CD4-positive, alpha-beta T cell treated with Interferon alpha-2 for 1 hour (primary cell): ENCODE measurements around the gene ETDB.
A peak's percentile ranks its signal among the peaks of the same experiment; 100 is the strongest.
"Not testable (repeated sequence)": the region's sequence is repeated elsewhere in the genome, so short reads cannot be mapped to it uniquely, and the experiment has no call there.

ENCODE experiments used
- DNase-seq, 2 donors: peaks; one replicate each; pipeline ENCODE4 v3.0.0-alpha.2; 2020 to 2022

The ETDB gene

DNA sequence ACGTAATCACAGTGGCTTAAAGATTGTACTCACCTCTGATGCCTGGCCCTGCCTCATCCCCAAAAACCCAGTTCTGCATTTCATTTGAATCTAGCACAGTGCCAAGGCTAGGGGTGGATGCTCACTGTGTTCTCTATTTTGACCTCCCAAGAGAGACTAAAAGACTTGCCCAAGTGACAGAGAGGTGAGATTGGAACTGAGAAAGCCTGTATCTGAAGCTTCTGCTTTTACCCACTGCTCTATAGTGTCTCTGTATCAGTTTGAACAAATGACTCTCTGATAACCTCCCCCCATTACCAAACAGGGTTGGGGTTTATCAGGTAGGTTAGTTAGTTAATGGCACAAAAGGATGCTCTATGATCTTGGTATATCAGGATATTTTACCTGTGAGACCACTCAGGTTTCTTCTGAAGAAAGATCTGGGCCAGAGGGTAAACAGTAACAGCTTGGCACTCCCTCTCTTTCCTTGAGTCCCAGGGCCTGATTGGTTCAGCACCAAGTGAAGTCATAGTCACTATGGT is at the start of gene ETDB:
Gene ETDB (minus strand): TSS at position 471 of the 521 bp plus-strand sequence. CDS start 1,265 bp downstream, outside the sequence.
- DNase-seq = not testable (repeated sequence)

DNA sequence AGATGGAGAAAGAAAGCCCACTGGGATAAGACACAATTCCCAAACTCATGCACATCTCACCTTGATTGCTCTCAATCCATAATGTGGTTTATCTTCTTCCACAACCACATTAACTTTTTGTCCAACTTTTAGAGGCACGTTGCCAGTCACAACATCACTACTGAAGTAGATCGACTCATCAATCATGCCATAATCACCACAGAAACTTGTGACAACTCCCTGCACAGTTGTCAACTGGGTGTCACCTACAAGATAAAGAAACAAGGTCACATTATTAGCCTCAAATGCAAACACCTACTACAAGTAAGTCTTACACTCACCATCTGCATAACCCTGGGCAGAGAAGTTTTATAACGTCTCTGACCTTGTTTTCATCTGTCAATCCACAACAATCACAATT is 49.2 kb upstream of the ETDB start:
- DNase-seq = not testable (repeated sequence)

DNA sequence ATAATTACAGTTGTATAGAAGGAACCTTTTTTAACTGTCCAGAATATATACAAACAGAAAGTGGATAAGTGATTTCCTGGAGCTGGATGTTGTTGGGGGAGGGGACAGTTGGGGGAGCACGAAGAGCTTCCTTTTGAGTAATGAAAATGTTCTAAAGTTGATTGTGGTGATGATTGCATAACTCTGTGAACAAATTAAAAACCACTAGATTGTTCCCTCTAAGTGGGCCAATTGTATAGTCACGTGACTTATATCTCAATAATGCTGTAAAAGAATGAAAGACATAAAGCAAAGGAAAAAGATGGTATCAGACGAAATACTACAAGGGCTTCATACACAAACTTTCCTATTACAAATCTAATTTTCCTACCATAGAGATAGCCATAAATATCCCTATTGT is 48.2 kb upstream of the ETDB start:
- DNase-seq = no peak

DNA sequence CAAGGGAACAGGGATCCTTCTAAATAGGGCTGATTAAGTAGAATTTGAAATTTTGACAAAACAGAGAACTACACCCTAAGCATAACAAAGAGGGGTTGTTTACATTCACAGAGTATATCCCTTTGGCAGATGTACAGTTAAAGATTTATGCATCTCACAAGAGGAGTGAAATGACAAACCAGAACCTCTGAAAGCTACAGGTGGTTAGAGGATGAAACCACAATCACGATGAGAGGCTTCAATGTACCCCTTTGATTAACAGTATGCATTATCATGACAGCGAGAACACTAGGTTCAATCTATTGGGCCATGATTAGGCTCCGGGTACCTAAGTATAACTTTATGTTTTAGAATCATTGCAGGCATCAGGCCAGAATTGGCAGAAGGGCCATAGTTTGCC is 34.4 kb upstream of the ETDB start:
- not testable (repeated sequence) for DNase-seq

DNA sequence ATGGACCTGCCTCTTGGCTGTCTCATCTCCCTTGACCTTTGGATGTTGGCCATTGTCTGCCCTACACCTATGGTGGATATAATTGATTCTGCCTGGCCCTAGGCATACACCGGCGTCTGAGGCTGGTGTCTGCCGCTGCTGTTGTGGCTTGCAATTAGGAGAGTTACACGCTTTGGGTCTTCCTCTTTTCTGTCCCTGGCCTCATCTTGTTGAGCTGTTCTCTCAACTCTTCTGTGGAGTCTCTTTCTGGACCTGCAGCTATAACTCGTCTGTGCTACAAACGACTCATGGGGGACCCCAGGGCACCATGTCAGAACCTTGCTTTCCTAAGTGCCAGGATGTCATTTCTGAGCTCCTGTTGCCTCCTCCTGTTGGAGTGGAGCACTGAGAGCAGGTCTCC is 5.8 kb upstream of the ETDB start:
- not testable (repeated sequence) for DNase-seq

DNA sequence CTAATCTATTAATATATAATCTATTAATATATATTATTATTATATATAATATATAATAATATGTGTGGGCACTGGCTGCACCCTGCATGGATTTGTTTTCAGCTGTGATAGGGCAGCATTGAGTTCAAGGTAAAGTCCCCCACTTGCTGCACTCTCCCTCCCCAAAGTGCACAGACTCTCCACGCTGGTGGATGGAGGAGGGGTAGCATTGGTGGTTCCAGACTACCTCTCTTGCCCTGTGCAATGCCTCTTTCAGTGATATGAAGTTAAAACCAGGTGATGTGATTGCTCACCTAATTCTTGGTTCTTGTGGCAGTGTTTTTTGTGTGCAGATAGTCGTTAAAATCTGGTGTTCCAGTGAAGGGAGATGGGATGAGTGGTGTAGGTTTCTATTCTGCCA is 4.3 kb downstream of the ETDB start:
- not testable (repeated sequence) for DNase-seq

DNA sequence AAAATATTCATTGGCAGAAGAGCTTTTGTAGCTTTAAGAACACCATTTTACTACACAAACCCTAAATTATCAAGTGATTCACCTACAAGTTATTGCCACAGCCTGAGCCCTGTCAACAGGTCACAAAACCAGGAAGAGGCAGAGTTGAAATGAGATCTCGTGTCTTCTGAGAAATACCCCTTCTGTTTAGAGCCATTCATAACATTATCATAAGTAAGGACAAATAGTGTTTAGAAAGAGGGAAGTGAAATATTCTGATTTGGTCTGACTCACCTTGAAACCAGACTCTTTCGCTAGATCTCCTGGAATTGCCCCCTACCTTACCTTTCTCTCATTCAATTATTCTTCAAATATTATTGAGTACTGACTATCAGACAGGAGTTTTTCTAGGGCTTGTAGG is 5.9 kb downstream of the ETDB start:
- DNase-seq = no peak

DNA sequence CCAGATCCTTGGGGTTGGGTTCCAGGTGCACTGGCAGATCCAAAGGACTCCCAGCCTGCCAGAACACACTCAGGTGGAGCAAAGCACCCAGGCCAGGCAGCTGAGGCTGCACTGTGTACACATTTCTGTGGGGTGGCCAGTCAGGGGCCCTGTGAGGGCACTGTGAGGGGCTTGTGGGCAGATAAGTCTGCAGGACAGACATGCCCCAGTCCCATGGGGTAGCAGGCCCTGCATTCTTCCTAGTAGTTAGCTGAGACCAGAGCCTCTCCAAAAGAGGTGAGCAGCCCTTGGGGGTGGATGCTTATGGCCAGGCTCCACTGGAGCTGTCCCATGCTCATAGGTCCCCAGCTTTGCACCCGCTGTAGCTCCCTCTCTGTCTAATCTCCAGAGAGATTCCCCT is 7.6 kb downstream of the ETDB start:
- no peak for DNase-seq

DNA sequence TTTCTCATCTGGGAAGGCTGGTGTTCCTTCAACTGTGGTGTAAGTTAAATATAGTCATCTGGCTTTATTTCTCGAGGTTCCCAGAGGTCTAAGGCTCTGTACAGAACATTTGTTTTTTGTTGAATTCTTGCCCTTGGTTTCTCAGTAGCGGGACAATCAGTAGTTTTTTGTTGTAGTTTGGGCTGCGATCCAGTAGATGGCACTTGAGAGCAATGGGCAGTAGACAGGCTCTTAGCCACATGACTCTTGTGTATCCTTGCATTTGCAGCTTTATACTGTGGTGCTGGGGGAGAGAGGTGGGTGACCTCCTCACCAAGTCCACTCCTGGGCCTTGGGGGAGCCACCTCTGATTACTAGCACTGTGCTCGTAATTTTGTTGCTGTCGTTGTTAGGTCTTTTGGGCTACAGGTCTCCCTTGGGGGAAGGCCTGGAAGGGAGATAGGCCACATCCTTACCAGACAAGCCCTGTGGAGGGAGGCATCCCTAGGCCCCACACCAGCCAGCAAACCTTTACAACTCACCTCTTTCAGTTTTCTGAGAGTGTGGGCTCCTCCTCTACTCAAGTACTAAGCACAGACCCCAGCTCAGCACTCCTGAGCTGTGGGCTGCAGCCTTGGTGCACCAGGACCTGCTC is 8.1 kb downstream of the ETDB start:
- peak; percentile 18 to 53 for DNase-seq

DNA sequence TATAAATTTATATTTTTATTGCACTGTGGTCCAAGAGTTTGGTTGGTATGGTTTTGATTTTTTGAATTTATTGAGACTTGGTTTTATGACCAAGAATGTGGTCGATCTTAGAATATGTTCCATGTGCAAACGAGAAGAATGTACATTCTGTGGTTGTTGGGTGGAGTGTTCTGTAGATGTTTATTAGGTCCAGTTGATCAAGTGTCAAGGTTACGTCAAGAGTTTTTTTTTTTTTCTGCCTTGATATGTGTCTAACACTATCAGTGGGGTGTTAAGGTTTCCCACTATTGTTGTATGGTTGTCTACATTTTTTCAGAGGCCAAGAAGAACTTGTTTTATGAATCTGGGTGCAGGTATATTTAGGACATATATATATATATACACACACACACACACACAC is 10.8 kb downstream of the ETDB start:
- no peak for DNase-seq

DNA sequence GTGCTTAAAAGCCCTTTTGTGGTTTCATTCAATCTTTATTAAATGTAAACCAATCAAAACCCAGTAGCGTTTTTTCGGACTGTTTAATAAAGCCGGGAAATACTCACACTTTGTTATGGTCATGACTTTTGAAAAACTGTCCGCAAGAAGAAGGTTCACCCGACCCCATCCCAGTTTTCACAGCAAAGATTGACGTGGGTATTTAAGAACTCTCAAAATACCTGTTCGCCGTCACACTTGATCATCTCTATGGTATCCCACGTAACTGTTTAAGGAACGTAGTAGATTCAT is 20.9 kb downstream of the ETDB start:
- DNase-seq = no peak

DNA sequence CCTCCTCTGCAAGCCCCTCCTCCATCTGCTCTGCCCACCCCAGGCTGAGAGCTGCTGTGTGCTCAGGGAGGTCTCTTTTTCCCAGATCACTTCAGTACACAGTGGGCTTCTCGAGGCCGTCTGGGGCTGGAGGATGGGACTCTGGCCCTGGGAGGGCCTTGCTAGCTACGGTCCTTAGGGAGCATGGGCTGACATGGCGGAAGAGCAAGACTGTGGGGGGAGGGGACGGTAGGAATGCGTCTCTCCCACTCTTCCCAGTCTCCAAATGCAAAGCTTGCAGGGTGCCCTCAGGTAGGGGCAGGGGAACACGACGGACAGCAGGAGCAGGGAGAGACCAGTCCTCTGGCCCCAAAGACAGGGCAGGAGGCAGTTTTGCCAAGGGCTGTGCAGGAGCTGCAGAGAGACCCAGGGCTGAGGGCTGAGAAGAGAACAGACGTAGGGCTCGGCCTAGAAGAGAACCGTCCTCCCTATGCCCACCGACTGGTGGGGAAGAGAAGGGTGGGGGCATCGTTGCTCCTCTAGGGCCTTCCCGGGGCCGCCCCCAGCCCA is 23.1 kb downstream of the ETDB start:
- DNase-seq = not testable (repeated sequence)

DNA sequence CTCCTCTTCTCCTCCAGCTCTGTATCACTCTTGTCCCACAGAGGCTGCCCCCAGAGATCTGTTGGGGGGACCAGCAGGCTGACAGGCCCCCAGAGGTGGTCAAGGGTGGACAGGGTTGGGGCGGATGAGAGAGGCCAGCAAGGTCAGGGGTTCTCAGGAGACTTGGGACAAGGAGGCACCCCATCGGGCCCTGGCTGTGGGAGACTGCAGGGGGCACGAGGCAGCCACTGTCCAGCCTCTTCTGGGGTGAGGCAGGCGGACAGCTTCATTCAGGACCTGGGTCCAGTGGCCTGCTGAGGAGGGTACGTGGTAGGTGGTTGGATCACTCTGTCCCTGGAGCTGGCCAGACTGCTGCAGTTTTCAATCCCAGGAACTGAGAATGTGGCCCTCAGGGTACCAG is 24.6 kb downstream of the ETDB start:
- DNase-seq = no peak

DNA sequence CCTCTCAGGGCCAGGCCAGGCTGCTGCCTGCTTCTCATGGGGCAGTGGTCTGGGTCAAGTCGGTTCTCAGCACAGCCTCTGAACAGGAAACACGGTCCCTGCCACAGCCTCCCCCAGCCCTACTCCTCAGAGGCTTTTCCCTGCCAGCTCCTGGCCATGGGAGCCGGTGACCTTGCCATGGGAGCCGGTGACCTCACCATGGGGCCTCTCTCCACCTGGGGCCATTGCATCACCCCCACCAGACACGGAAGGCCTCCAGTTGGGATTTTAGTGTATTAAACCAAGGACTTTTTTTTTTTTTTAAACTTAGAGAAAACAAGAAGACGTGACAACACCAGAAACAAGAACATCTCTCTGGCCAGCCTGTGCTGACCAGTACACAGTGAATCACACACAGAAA is 25.6 kb downstream of the ETDB start:
- DNase-seq = no peak

DNA sequence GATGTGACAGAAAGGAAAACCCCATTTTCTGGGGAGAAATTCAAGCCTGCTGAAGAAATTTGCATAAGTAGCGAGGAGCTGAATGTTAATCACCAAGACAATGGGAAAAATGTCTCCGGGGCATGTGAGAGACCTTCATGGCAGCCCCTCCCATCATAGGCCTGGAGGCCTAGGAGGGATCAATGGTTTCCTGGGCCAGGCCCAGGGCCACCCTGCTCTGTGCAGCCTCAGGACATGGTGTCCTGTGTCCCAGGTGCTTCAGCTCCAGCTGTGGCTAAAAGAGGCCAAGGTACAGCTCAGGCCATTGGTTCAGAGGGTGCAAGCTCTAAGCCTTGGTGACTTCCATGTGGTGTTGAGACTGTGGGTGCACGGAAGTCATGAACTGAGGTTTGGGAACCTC is 31.2 kb downstream of the ETDB start:
- DNase-seq = no peak

DNA sequence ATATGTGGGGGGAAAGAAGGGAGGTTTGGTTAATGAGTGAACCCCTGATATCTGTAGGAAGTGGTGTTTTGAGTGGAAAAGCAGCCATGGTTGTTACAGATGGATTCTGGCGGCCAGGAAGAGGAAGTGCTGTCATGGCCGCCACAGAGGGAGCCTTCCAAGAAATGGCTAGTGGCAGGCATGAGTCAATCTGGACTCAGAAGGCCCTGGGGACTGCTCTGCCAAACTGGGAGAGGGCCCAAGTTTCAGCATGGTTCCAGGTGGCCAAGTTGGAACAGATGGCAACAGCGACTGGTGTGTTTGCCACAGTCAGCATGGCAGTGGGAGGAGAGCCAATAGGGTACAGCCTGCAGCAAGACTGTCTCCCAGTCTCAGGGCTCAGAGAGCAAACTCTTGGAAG is 32.5 kb downstream of the ETDB start:
- DNase-seq = no peak

DNA sequence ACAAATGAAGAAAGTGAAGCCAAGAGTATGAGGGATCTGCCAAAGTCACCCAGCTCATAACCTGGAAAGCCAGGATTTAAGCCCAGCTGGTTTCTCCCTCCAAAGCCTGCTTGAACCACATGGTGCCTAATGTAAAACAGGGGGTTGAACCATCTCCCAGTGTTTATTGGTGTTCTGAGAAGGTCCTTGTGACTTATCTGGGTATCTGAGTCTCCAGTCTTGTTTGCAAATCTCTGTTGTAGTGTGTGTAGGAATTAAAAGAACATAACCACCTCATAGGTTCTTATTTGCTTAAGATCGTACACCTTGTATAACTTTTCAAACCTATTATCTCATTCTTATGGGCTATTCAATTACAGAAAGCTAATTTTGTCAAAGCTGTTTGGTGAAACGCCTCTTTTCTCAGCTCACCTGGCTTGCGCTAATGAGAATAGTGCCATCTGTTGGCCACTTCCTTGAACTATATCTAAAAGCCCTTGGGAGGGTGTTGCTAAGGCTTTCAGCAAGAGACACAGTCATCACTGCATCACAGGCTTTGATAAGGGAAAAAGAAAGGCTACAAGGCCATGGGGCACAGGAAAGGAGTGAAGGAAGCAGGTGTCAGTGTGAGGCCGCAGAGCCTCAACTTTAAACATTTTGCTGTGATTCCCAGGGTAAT is 34.0 kb downstream of the ETDB start:
- DNase-seq = peak; percentile 39 to 73

DNA sequence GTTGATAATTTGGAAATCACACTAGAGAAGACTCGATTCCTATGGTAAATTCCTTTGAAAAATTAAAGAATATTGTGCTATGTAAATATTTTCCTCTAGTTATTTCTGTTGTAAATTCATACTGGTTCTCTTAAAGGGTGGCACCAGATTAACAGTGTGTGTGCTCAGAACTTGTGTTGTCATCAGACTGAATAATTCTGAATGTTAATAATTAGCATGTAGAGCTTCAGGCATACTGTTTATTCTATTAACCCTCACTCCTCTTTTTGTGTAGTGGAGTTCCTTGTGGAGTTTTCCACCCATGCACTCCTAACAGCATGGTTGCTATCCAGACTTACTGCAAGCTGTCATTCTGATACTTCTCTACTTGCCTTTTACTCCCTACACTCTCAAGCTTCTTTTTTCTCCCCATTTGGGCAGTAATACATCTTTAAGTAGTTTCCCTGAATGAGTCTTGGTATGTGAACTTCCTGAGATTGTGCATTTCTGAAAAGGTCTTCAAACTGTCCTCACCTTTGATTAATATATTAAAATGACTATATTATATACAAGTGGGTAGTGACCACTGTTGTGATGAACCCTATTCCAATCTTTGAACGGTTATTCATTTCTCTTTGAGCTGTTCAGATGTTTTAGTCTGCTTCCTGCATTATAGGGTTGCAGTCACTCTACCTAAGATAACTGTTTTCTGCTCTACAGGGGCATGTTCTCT is 38.5 kb downstream of the ETDB start:
- DNase-seq = no peak
